NCI-H226 (cell line): ENCODE data around the gene PTPRA.
"Not testable (repeated sequence)": the region's sequence is repeated elsewhere in the genome, so short reads cannot be mapped to it uniquely, and the experiment has no call there.

Experiments used
- DNase-seq: peaks from one replicate; pipeline ENCODE4 v3.0.0-alpha.2; 2015

Gene PTPRA

DNA sequence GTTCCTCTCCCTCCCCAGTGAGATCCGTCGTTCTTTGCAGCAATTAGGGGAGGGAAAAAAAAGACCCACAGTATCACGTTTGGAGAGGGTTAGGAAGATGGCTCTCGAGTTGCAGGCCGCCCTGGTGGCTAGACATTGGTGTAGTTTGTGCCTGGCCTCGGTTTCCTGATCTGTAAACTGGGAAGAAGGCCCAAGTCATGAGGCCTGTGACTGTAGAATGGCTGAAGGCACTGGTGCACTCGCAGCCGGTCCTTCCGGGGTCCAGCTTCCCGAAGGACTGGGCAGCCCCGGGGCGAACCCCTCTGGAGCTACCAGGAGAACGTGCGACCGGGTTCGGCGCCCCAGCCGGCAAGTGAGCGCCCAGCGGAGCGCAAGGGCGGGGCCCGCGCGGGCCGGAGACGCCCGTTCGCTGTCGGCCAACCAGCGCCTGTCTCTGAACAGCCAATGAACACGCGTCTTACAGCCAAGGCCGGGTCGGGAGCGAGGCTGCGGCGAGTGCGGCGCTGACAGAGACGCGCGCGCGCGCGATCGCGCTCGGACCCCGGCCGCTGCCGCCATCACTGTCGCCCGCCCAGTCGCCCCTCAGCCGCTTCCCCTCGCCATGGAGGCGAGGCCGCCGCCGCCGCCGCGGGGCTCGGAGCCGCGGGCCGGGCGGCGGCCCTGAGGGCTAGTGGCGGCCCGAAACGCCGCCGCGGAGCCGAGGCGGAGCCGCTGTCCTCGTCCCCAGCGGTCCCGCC, at the start of gene PTPRA:
PTPRA (plus strand) TSS at position 472 of the 737 bp plus-strand sequence. CDS start 90,797 bp downstream, outside the sequence.
- peak; percentile 66 for DNase-seq

GRCh38 chr20:2825761-2826160, 47.5 kb upstream of the PTPRA start:
- no peak for DNase-seq

DNA sequence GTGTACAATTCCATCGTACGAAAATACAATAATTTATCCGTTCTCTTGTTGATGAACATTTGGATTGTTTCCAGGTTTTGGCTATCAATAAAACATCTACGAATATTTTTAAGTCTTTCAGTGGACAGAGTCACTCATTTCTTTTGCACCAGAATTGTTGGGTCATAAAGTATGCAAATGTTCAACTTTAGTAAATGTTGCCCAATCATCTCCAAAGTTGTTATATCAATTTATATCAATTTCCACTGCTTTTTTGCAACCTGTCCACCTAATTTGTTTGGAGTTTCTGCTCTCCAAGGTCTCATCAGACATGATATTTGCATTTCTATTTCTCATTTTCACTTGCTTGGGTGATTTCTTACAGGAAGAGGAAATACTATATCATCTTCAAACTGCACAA, 46.6 kb upstream of the PTPRA start:
- DNase-seq = no peak

DNA sequence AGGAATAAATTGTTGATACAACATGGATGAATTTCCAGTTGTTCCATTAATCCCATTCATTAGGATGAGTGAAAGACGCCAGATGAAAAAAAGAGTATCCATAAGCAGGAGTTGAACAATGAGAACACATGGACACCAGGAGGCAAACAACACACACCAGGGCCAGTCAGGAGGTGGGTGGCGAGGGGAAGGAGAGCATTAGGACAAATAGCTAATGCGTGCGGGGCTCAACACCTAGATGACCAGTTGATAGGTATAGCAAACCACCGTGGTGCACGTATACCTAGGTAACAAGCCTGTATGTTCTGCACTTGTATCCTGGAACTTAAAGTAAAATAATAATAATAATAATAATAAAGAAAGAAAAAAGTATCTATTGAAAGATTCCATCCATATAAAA, 43.9 kb upstream of the PTPRA start:
- no peak for DNase-seq

DNA sequence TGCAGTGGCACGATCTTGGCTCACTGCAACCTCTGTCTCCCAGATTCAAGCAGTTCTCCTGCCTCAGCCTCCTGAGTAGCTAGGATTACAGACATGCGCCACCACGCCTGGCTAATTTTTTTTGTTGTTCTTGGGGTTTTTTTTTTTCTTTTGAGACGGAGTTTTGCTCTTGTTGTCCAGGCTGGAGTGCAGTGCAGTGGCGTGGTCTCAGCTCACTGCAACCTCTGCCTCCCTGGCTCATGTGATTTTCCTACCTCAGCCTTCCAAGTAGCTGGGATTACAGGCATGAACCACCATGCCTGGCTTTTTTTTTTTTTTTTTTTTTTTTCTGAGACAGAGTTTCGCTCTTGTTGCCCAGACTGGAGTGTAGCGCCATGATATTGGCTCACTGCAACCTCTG, 42.1 kb upstream of the PTPRA start:
- not testable (repeated sequence) for DNase-seq

GRCh38 chr20:2833761-2834160, 39.5 kb upstream of the PTPRA start:
- DNase-seq = no peak

GRCh38 chr20:2834401-2835110, 38.7 kb upstream of the PTPRA start:
- DNase-seq = no peak

DNA sequence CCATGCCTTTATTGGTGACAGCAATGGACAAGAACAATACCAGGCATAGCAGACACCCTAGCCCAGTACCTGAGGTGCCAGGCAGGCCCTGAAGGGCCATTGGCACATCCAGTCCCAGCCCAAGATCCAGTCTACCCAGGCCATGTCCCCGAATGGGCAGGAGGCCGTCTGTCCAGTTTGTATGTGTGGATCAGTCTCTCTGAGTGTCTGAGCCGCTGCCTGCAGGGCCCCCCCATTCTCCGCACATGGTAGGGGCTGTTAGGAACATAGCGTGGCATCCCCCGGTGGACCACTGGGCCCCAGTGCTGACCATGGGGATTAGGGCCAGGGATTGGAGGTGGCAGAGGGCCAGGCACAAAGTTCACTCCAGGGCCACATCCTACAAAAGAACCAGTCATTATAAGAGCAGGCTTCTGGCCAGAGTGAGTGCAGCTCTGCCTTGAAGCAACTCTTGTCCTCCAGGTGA, 37.9 kb upstream of the PTPRA start:
- DNase-seq = no peak

DNA sequence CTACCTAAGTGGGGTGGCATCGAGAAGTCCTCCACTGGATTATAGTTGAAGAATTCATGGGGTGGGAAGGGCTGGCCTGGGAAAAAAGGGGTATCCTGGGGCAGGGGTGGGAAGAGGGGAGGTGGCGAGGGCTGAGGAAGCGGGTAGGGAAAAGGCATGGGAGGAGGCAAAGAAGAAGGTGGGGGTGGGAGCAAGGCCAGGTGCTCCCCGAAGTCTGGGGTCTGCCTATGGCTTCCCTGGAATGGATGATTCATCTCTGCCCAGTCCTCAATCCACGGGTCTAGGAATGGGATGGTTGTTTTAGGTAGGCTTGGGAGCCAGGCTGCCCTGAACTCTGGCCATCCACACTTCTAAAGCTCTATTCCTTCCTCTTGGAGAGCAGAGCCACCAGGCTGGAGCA, 37.2 kb upstream of the PTPRA start:
- no peak for DNase-seq

GRCh38 chr20:2837221-2837960, 35.9 kb upstream of the PTPRA start:
- no peak for DNase-seq

DNA sequence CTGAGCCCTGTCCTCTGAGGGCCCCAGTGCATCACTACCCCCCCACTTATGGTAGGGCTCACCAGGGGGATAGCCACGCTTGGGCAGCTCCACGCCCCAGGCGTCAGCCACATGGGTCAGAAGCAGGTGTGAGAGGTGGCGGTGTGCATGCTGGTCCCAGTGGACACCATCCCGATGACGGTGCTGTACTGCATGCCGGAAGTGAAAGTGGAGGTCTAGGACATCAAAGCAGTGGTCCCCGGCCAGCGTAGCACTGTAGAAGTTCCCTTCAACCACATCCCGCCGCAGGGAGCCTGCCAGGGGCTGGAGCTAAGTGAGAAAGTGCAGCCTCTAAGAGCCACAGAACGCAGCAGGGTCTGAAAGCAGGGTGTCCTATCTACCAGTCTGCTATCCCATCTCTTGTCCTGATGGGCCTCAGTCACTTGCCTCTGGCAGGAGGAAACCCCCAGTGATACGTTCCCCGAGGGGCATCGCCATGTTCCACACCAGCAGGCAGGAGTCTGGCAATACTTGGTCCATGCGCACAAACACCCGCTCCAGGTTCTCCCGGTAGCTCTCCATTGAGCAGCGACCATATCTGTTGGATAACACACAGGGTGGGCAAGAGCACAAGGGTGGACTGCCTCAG, 35.0 kb upstream of the PTPRA start:
- DNase-seq = no peak

GRCh38 chr20:2838847-2839671, 34.2 kb upstream of the PTPRA start:
- no peak for DNase-seq

DNA sequence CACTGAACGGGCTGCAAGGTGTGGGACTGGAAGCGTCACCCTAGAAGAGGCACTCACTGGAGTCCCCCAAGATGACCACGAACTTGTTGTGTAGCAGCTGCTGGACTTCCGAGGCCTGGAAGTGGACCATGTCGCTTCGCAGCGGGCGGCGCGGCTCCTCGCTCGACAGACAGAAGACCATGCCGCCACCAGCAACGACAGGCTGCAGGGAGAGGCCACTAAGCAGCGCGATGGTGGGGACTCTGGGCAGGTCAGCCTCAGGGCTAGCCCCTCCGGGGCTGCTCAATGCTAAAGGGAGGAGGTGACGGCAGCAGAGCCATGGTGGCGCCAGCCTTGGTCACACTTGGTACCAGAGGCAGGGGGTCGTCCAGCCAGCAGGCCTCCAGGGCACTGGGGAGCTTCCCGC, 33.5 kb upstream of the PTPRA start:
- DNase-seq = no peak

DNA sequence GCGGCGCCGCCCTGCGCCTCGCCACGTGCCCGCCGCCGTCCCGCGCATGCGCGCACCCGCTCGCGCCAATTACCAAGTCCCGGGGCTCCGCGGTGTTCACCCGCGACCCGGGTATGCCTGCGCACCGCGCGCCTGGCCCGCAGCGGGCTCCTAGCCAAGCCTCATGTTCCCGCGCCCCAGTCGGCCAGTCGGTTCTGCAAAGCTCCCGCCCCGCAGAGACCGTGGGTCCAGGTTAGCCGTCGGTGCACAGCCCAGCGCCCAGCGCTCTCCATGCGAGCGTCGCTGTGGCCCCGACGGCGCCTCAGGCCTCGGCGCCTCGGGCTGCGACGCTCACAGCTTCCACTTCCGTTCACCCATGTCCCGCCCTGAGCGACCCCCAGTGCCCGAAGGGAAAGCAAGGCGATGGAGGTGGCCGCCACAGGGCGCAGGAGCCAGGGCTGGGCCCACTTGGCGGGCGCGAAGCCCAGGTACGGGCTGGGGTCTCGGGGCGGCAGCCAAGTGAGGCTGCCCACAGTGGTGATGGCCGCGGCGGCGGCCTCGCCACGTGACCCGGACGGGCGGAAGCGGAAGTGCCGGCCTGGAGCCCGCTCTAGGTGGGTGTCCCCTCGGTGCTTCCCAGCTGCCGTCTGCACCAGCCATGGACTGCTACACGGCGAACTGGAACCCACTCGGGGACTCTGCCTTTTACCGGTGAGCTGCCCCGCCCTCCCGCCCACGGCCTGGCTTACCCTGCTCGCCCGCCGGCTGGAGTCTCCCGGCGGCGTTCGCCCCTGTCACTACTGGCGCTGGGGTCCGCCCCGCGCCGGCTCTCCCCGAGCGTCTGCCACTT, 32.9 kb upstream of the PTPRA start, which contains the start of the genes PCED1A and VPS16:
PCED1A (minus strand) TSS at position 518 of the 829 bp plus-strand sequence. CDS start 743 bp downstream, outside the sequence.
VPS16 (plus strand) TSS at position 608 of the 829 bp plus-strand sequence; CDS start at position 638, 30 bp downstream.
- peak; percentile 54 for DNase-seq

- peak; percentile 16 for DNase-seq
These were observed 32.2 kb upstream of the PTPRA start for GRCh38 chr20:2840967-2841531.

- no peak for DNase-seq
These were observed 27.7 kb upstream of the PTPRA start for GRCh38 chr20:2845607-2846006.

DNA sequence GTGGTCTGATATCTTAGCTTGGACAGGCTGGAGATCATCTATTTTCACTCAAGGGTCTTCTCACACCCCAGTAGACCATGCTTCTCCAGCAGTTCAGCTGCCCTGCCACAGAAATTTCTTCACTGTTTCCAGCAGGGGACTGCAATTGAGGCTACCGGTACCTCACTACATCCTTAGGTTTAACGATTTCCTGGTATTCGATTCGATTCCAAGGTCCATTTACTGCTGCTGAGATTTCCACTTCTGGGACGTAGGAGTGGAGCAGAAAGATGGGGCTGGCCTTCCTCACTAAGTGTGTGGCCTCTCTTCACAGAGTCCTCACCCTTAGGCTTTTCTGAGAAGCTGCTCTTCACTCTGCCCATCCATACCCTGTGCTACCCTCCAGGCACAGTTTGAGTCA, 26.6 kb upstream of the PTPRA start:
- DNase-seq = no peak

GRCh38 chr20:2847802-2848201, 25.5 kb upstream of the PTPRA start:
- no peak for DNase-seq

DNA sequence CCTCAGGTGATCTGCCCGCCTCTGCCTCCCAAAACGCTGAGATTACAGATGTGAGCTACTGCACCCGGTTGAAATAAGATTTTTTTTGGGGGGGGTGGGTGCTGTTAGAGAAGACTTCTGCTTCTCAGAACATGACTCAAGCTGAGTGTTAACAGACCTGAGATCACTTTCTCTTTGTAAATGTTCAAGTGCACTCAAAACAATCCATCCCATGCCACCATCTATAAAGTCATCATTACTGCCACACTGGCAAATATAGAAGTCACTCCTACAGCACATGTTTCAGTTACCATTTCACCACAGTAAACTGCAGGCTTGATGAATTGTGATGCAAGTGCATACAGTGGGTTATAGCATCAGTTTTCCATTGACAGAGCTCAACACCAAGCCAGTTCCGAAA, 23.8 kb upstream of the PTPRA start:
- no peak for DNase-seq

- DNase-seq = no peak
These were observed 22.2 kb upstream of the PTPRA start for GRCh38 chr20:2851086-2851485.

DNA sequence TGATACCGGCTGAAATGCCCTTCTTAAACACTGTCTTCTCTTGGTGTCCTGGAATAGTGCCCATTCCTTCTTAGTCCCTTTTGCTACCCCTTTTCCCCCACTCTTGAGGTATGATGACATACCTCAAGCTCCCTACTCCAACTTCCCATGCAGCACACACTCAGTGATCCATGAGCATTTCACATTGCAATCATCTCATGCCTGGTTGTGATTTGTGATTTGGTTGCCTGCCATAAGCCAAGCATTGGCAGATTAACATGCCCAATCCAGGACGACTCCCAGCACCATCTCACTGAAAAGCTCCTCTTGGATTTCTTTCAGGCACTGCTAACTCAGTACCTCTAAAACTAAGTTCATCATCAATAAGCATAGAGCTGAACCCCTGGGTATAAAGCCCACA, 14.7 kb upstream of the PTPRA start:
- no peak for DNase-seq
